Forelimb muscle (tissue), 1 donor: Measurements from ENCODE around the gene DDX17. TPM values are rescaled to one million over a fixed set of nuclear protein-coding genes. Genes with fewer than 3 reads are reported as not detected.

ENCODE experiments used
- DNase-seq: peaks from one replicate; pipeline ENCODE4 v3.0.0-alpha.2; 2013; ENCODE audit warnings: low read depth
- polyA plus RNA-seq: library from polyadenylated mRNA; unstranded; fragments of 120-200 nt; gene quantifications from one replicate; pipeline ENCODE4 v1.2.1, GENCODE V29; 2013; ENCODE audit not compliant: insufficient read length

Gene DDX17
- 317 TPM for polyA plus RNA-seq

DNA sequence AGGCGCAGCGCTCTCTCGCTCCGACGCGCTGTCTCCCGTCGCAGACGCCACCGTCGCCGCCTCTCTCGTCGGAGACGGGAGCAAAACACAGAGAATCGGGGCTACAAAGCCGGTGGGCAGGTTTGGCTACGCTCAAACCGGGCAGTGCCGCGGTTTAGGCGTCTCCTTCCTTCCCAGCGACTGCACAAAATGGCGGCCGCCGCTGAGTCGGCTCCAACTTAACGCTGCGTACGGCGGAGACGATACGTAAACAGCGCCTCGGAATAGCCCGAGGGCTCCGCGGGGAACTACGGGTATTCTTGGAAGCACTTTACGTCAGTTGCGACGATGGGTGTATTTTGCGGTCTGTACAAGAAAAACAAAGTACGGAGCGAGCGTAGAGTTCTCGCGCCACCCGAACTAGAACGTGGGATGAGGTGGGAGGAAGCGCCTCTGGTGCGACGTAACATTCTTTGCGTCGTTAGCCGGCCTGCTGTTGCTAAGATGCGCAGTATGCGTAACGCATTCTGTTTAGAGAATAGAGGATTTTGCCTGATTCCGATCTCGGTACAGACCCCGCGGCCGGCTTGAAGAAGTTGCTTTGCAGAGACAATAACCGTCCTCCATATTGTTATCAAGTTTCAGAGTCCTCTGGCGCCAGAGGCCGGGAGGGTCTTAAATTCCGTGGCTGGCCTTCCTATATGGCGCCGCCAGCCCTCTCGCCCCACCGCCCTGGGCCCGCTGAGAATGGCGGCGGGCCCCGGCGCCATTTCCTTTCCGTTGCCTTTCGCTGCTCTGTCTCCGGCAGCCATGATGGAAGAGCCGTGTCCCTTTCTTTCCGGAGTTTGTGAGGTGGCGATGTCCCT lies at the start of gene DDX17:
Gene DDX17, minus strand, starts transcription at position 194 of the 845 bp plus-strand sequence.
- DNase-seq: peak; percentile 99

DNA sequence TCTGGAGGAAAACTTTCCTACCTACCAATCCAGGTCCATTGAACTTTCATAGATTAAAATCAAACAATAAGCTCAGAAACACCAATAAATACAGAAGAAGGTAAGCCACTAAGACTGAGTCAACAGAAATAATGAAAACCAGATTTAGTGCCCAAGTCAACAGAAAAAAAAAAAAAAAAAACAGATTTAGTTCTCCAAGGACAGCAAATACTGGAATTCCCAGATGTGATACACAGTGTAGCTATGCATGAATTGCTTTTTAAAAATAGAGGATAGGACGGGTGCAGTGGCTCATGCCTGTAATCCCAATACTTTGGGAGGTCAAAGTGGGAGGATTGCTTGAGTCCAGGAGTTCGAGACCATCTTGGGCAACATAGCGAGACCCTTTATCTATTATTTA lies 48.2 kb upstream of the DDX17 start:
- no peak for DNase-seq

DNA sequence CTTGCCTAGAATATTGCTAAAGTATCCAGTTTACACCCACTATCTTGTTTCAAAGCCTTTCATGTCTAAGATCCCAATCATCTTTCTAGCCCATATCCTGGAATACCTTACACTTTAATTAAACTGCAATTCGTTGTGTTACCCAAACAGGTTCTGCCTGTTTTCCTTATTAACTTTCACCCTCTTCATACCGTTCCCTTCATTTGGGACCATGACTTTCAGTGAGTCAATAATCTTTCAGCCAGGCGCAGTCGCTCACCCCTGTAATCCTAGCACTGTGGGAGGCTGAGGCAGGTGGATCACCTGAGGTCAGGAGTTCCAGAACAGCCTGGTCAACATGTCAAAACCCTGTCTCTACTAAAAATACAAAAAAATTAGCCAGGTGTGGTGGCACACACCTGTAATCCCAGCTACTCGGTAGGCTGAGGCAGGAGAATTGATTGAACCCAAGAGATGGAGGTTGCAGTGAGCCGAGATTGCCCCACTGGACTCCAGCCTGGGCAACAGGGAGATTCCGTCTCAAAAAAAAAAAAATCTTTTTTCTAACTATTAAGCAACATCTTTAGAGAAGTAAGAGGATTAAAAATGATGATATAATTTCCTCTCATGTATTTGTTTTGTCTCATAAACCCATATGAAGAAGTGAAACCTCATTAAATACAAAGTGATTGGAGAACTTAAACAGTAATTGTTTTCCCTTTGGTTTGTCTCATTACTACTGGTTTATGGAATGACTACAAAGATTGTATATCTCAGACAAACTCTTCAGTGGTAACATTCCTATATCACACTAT lies 43.2 kb upstream of the DDX17 start:
- DNase-seq: no peak

DNA sequence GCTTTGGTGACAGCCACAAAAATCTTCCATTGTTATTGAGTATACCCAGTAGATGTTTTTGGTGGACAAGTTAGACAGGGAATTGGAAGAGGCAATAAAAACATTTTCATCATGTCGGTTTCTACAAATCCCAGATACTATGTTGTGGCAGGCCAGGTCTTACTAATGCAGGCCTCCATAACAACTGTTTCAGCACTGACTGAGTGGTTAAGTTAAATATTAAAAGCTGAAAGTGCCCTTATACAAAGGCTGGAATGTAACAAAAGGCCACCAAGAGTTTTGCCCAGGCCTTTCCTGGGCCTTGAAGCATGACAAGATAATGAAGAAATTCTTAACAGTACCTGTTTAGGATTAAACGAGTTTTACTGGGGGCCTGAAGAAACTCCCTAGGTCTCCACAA lies 34.6 kb upstream of the DDX17 start:
- DNase-seq: no peak

DNA sequence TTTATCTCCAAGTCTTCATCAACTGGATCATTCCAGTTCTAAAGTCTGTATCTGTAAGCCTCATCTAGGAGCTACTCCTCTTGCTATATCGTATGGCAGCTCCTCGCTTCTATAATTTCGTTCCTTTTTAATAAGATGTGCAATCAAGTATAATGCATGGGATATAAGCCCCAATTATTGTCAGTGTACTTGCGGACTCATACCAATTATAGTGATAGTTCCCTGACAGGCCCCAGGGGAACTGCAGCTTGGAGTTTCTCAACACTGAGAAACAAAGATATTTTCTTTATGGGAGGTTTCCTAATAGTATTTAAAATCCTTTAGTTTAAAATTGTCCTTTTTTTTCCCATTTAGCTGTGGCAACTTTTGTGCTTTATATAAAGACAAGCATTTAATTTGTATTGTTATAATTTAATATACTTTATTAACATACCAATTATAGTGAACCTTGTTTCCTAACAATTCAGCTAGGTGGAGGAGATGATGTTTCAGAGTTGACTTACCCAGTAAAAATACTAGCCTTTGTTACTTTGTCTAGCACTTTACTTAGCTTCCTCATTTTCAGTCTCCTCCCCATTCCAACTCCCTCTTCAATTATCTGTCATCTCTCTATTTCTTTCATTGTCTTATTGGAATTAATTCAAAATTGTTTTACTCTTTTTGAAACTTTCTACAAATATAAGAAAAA lies 25.3 kb upstream of the DDX17 start:
- no peak for DNase-seq

DNA sequence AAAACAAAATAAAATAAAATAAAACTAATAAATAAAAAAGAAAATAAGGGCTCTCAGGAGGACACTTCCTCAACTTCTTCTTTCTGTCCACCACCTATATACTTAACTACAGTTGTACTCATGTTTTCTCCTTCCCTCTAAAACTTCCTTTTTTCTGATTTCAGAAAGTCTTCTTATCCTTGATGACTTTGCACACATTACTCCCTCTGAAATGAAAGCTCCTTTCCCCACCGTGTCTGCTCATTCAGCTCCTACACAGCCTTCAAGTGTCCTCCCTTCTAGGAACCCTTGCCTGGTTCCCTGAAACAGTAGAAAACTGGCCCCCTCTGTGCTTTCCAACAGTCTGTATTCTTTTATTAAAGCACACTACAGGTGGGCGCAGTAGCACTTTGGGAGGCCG lies 18.3 kb upstream of the DDX17 start:
- DNase-seq: no peak

DNA sequence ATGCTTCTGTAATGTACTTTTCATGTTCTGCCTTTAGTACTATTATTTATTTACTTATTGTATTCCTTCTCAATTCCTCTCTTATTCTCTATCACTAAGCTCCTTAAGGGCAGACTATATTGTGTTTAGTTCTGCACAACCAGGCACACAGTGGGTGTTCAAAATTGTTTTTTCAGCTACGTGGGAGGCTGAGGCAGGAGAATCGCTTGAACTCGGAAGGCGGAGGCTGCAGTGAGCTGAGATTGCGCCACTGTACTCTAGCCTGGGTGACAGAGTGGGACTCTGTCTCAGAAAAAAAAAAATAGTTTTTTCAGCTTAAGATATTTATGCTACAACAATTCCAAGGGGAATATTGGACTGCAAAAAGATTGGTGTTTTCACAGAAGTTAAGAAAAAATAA lies 17.4 kb upstream of the DDX17 start:
- DNase-seq: no peak

DNA sequence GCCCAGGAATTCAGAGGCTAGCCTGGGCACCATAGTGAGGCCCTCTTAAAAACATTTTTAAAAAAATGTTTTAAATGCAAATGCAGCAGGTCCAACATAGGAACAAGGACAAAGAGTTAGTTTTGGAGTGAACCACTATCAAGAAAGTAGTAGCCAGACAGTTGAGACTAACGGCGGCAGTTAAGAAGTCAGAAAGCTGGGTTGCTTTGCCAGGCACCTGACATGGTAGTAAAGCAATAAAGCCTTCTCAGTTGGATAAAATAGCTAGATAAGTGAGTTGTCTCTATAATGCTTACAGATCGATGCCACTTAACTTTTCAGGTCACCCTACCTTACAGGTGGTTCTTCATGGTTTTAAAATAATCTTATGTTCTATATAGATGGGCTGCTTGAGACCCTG lies 16.9 kb upstream of the DDX17 start:
- DNase-seq: no peak

DNA sequence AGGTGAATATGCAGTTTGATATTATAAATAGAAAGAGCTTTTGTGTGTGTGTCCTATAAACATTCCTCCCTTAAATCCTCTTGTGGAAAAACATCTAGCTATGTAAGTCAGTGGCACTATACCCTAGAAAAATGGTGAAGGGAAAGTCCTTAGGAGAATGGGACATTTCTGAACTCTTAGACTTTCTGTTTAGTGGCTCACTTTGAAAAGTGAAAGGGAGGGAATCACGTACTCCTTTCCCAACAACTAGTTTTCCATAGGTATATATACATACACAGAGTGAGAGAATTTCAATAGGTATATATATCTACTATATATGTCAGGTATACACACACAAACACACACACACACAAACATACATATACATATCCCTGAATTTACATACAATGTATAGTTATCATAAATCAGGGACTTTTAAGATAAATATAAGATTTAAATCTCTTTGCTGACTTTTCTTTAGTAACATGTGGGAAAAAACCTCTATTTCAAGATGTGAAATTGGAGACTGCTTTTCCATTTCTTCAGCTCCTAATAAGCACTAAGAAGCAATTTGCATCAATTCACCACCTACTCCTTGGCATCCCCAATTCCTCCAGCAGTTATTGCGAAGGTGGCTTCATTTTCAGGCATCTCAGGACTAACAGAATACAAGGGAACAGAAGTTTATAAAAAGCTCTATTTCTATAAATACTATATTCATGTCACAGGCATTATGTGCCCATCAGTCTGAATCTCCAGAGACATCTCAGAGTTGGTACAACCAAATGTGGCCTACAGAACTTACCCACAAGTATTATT lies 13.5 kb upstream of the DDX17 start:
- DNase-seq: no peak

DNA sequence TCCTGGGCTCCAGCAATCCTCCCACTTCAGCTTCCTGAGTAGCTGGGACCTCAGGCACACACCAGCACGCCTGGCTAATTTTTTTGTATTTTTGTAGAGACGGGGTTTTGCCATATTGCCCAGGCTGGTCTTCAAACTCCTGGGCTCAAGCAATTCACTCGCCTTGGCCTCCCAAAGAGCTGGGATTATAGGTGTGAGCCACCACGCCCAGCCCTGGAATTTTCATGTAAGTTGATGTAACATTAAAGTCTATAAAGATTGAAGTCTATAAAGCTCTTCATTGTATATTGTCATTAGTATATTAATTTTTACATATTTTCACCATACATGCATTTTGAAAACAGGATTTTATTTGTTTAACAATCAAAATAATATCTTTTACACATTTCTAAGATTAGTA lies 12.5 kb upstream of the DDX17 start:
- no peak for DNase-seq

DNA sequence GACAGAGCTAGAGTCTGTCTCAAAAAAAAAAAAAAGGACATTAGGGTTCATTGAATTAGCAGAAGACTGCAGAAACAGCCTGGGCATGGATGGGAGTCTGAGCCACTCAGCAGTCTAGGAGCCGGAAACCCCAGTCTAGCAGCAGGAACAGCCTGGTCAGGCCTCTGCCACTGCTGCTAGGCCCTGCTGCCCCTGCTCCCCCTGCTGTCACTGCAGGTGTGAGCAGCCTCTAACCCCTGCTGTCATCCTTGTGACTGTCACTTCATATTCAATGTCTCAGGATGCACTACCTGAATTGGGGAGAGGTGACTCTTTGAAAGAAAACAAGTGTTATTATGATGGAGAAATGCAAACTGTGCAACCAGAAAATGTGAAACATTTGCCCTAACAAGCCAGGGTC lies 7.0 kb upstream of the DDX17 start:
- no peak for DNase-seq

DNA sequence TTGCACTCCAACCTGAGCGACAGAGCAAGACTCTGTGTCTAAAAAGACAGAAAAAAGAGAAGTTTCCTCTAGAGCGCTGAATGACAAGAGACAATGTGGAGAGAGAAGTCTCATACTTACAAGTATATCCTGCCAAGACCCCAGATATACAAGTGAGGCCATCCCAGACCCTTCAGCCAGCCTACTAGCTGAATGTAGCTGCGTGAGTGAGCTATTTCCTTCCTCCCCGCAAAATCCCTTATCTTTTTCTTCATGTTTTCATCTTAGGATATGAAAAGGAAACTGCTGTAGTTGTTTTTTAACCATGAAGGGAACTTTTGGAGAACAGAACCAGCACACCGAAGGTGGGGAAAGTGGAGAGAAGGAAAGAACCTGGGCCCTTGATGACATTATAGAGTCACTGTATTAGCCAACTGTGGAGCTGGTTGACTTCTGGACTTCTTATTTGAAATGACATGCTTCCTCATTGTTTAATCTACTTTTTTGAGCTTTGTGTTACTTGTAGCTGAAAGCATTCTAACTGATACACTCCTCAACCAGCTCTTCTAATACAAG lies 4.4 kb upstream of the DDX17 start:
- DNase-seq: no peak

DNA sequence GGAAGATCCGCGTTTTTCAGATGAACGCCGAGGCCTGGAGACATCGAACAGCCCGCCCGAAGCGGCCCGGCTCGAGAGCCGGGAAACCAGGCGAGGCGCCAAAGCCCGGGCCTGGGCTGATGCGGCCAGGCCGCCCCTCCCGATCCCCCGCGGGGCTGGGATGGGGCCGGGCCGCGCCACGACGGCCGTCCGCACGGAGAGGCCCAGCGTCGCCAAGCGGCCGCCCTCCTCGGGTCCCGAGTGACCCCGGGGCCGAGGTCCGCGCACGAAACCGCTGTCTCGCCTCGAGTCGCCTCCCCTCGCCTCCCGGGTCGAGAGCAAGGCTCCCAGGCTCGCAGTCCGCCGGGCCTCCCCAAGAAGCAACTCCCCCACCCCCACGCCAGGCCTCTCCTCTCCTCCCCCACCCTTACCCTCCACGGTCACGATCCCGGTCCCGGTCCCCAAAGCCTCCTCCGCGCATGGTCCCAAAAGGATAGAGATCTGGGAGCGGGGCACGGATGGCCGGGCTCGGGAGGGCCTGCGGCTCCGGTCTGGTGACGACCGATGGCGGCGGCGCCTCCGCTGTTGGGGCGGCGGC lies 482 bp downstream of the DDX17 start:
- peak; percentile 45 for DNase-seq

DNA sequence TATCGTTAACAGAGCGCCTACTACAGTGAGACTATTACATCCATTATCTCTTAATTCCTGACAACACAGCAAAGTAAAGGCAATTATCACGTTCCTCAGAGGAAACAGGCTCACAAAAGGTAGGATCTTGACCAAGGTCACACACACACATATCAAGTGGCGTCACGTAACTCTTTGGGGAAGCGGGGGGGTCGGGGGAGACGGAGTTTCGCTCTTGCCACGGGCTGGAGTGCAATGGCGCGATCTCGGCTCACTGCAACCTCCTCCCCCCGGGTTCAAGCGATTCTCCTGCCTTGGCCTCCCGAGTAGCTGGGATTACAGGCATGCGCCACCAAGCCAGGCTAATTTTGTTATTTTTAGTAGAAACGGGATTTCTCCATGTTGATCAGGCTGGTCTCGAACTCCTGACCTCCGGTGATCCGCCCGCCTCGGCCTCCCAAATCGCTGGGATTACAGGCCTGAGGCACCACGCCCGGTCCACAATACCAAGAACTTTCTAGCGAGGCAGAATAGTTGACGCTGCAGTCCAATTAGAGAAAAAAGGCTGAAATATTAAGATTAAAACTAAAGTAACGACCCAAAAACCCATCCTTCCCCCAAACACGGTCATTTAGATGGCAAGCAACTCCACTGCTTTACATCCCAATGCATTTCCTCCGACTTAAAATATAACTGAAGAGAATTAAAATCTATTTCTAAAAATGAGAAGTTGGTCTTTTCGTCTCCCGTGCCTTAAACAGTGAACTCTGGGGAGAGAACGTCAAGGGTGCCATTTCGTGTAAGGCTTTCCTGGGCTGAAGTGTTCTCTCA lies 1.2 kb downstream of the DDX17 start:
- no peak for DNase-seq

DNA sequence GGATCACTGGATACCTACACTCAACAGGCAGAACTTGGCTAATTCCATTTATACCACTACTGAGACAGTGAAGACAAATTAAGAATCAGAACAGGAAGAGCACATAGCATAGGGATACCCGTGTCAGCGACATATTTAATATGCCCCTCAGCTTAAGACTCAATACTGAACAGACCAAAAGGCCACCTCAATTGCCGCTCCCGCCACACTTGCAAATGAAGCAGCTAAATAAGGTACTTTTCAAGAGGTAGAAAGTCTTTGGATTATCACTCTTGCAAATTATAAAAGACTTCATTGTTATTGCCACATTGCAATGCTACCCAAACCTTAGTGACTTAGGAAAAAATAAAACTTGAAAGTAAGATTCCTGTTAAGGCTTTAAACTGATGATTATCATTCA lies 3.1 kb downstream of the DDX17 start:
- DNase-seq: no peak

DNA sequence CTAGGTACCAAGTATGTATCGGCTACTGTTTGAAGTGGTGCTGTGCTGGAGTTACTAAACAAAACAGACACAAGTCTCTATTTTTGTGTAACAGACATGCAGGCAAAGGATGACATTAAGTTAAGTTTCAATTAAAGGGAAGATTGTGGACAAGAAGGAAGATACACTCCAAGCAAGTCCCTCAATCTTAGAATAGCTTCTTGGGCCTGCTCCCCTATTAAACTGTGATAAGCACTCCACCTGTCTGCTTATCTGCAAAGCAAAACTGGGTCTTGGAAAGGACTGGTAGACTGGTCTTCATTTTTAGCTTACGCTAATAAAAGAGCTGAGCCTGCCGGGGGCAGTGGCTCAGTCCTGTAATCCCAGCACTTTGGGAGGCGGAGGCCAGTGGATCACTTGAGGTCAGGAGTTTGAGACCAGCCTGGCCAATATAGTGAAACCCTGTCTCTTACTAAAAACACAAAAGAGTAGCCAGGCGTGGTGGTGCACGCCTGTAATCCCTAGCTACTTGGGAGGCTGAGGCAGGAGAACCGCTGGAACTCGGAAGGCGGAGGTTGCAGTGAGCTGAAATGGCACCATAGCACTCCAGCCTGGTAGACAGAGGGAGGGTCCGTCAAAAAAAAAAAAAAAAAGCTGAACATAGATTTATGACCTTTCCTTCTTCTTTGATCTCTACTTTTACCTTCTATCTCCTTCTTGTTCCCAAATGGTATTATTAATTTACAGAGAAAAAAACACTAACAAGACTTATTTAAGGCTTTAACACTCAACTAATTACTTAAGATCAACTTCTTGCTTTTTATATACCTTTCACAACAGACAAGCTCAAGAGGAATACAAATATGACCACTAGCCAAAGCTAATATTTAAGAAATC lies 4.1 kb downstream of the DDX17 start:
- DNase-seq: no peak

DNA sequence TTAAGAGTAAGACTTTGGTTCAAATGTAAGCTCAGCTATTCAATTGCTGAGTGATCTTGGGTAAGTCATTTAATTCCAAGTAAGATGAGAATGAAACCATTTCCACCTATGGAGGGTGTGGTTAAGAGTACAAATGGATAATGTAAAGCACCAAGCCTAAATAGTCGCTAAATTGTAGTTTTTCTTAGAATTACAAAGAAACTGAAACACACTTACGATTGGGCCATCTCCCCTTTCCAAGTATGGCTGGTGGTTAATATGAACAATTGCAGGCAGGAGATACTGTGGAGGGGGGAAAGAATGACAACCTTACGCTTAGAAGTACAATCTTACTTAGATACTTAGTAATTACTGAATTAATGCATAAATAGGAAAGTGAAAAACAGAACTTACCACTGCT lies 8.2 kb downstream of the DDX17 start:
- no peak for DNase-seq

DNA sequence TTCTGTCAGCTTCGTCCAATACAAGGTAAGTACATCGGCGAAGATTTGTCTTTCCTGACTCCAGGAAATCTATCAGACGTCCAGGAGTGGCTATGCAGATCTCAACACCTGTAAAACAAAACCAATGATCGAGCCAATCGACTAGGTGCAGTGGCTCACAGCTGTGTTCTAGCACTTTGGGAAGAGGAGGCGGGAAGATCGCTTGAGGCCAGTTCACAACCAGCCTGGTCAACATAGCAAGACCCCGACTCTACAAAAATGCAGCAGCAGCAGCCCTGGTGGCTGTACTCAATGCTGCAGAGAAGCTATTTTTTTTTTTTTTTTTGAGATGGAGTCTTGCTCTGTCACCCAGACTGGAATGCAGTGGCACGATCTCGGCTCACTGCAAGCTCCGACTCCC lies 11.2 kb downstream of the DDX17 start:
- DNase-seq: no peak

DNA sequence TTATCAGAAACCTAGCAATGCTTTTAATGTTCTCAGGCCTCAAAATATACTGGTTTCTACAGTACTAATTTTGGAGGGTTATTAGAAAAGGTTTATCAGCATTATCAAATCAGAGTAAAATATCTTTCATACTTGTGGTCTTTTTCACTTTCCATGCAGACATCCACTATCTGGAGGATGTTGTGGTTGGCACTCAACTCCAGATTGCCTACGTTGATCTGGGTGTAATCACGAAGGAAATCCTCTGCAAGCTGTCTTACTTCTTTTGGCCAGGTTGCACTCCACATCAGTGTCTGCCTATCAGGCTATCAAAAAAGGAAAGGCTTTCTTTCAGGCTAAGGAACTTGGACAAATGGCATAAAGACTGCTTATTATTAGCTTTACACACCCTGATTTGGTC lies 11.6 kb downstream of the DDX17 start:
- no peak for DNase-seq
